HG02943 (cell line): ENCODE results near the gene PSMB7.

Source experiments
- ATAC-seq: cut with Tn5 transposase; IDR thresholded peaks from one replicate; pipeline ENCODE4 v1.9.1; 2021; ENCODE audit warnings: mild to moderate bottlenecking, low read depth, moderate library complexity; ENCODE audit not compliant: unreplicated experiment

The PSMB7 gene

GRCh38 chr9:124308606-124309491 lies 106.4 kb downstream of the PSMB7 start:
- ATAC-seq = no peak

GRCh38 chr9:124307379-124308030 lies 107.7 kb downstream of the PSMB7 start:
- ATAC-seq = no peak

- ATAC-seq = no peak
Measured at GRCh38 chr9:124306098-124306735, 109.0 kb downstream of the PSMB7 start.

- ATAC-seq = no peak
Measured at GRCh38 chr9:124304285-124304684, 111.0 kb downstream of the PSMB7 start.

GRCh38 chr9:124303762-124304161 lies 111.5 kb downstream of the PSMB7 start:
- no peak for ATAC-seq
